ENCODE results near the gene MAF.
A peak's percentile ranks its signal among the peaks of the same experiment; 100 is the strongest.

The MAF gene

DNA sequence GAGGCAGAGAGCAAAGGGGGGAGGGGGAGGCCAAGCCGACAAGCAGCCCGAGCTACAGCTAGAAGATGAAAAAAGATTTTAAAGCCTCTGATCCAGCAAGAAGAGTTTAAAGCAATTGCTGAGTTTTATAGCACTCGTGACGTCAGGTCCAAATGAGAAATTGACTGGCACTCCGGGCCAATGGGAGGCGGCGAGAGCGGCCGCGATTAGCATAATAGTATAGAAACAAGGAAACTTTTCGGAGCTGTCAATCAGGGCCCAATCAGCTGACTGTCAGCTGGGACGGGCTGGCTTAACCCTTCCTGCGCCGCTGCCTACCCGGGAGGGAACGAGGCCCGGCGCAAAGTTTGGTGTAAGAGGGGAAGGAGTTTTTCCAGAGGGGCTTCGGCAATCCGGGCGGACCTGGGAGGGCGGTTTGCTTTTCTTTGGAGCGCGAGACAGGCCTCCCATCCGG is at the start of gene MAF:
Gene MAF, minus strand, starts transcription at position 100 of the 454 bp plus-strand sequence. CDS start 835 bp downstream, outside the sequence.
- DNase-seq, result peak; percentile 88 to 93

GRCh38 chr16:79648826-79649225 is 48.3 kb upstream of the MAF start:
- DNase-seq, result no peak

GRCh38 chr16:79647586-79647985 is 47.0 kb upstream of the MAF start:
- no peak for DNase-seq

GRCh38 chr16:79645701-79646100 is 45.2 kb upstream of the MAF start:
- no peak for DNase-seq

GRCh38 chr16:79644971-79645667 is 44.6 kb upstream of the MAF start:
- DNase-seq, result no peak

- DNase-seq, result no peak
Observed at GRCh38 chr16:79642652-79643051, 42.1 kb upstream of the MAF start.

GRCh38 chr16:79640513-79641360 is 40.2 kb upstream of the MAF start:
- peak in 1 of 2 donors; percentile 24 for DNase-seq

- peak in 1 of 2 donors; percentile 21 for DNase-seq
Observed at GRCh38 chr16:79639576-79640311, 39.2 kb upstream of the MAF start.

GRCh38 chr16:79638386-79638785 is 37.8 kb upstream of the MAF start:
- no peak for DNase-seq

DNA sequence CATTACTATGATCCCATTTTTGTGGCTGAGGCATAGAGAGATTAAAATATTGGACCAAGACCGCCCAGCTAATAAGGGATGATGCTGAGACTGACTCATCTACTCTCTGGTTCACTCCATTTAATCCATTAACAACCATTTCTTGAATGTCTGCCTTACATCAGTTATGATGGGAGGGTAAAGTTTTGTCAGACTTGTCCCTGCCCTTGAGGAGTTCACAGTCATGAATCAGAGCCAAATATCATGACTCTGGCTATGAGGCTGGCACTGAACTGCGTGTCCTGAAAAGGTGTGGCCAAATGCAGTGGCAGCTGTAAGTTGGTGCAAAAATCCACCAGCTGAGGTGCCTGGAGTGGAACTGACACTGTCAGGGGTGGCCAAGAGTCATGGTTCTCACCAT is 35.0 kb upstream of the MAF start:
- no peak for DNase-seq

DNA sequence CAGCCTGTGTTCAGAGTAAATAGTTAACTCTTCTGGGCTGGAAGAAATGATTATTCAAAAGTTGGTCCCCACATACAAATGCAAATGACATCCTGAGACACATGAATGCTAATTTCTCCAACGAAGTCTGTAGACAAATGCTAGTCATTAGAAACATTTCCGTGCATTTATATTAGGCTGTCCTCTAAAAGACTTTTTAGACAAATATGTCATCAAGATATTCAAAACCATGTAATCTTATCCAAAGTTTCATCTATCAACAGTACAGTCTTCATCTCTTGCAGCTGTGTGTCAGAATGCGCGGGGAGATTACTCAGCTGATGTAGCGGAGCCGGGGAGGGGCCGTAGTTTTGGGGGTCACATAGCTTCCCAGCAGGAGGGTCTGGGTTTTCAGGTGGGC is 33.8 kb upstream of the MAF start:
- no peak for DNase-seq

- DNase-seq, result no peak
Observed at GRCh38 chr16:79632289-79632688, 31.8 kb upstream of the MAF start.

GRCh38 chr16:79628988-79629387 is 28.5 kb upstream of the MAF start:
- DNase-seq, result no peak

DNA sequence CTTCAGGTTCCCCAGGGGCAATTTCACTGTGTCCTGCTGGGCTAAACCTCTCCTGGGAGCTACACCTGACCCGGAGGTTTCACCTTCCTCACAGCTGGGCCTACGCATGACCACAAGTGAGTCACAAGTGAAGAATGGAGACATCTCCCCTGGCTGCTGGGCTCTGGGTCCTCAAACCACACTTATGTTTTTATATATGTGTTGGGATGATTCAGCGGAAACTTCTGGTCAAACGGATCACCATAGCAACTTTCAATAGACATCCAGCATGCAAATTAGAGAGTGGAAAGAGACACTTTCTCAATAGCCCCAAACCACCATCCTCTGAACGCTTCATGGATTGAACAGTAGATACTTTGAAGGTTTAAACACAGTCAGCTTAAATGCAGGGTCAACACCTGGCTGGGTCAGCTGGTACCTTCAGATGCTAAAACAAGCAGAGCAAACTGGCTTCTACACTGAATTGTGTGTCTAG is 28.0 kb upstream of the MAF start:
- DNase-seq, result peak in 1 of 2 donors; percentile 21

GRCh38 chr16:79627092-79627491 is 26.6 kb upstream of the MAF start:
- no peak for DNase-seq

DNA sequence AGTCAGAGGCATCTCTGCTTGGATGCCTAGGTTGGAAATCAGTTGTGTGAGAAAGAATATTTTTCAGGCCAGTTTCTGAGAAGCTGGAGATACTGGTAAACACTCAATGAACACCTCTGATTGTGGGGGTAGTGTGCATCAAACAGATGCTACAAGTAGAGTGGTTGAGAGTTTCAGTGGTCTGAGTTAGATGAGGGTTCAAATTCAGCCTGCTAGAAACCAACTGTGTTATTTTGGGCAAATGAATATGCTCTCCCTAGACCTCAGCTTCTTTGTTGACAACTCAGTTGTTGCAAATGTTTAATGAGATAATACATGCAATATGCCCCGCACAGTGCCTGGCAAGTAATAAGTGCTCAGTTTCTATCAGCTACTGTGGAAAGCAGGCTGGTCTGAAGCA is 25.2 kb upstream of the MAF start:
- no peak for DNase-seq

DNA sequence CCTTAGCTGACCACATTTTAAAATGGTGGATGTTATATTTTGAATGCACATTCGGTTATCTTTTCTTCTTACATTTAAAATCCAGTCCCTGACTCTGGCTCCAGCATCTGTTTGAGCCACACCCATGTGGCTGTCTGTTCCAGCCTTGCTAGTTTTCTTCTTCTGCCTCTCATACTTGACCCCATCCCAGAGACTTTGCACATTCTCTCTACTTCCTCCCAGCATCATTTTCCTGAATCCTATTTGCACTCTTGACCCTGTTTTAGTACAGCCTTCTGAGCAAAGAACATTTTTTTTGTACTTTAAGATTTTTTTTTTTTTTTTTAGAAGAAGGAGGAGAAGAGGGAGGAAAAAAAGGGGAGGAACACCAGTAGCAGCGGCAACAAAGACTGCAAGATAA is 23.3 kb upstream of the MAF start:
- no peak for DNase-seq

GRCh38 chr16:79623062-79623461 is 22.5 kb upstream of the MAF start:
- no peak for DNase-seq

- no peak for DNase-seq
Observed at GRCh38 chr16:79621027-79621426, 20.5 kb upstream of the MAF start.

DNA sequence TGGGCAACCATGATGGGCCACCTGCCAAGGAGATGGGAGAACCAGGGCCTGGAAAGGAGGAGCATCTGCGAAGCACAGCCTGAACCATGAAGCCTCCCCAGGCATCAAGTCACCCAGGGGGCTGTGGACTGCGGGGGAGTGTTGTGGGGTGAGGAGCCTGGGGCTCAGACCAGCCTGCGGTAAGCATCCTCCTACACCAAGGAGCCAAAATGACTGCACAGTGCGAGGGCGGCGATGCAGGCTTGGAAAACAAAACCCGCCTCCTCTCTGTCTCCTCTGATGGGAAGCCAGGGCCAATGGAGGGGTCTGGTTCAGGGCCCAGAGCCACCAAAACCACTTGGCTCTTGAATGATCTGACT is 18.1 kb upstream of the MAF start:
- DNase-seq, result no peak

- DNase-seq, result no peak
Observed at GRCh38 chr16:79618041-79618691, 17.6 kb upstream of the MAF start.

GRCh38 chr16:79613009-79613408 is 12.5 kb upstream of the MAF start:
- DNase-seq, result no peak

DNA sequence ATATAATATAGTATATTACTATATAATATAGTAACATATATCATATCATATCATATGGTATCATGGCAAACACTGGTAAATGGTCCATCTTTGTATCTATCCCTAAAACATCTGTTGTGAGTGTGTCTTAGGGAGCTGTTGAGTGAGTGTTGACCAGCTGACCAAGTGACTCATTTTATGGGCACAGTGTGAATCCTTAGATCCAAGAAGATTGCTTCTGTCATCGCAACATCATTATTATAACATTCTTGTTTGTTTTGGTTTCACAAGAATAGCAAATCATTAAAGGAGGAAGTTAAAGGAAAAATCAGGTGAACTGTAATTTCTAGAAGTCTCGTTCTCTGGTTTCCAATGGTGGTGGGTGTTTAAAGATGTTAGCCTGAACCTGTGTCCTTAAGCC is 11.7 kb upstream of the MAF start:
- DNase-seq, result no peak

All from CD4-positive, alpha-beta T cell treated with Interleukin-1 beta for 1 hour (primary cell).